Caco-2 (cell line): ENCODE measurements around the gene NASP. TPM values are rescaled to one million over a fixed set of nuclear protein-coding genes. Genes with fewer than 3 reads are reported as not detected.

Experiments
- Bru-seq: library from RNA; stranded (reverse); fragments of 400-500 nt; gene quantifications from one replicate; lab custom pipeline; 2021; lab: Mats Ljungman, UMichigan
- BruChase-seq, 2 experiments: library from RNA; stranded (reverse); fragments of 400-500 nt; gene quantifications; one replicate each; lab custom pipeline; 2021; lab: Mats Ljungman, UMichigan
- BruUV-seq: library from RNA; stranded (reverse); fragments of 400-500 nt; replicated peaks from 2 replicates; lab custom pipeline; 2021; lab: Mats Ljungman, UMichigan
- CTCF ChIA-PET: fragments of 300-600 bp; sonication (Branson Sonifier 250); formaldehyde crosslinking; loops from one replicate; lab custom pipeline; 2022; ENCODE audit warnings: antibody characterized with exemption; lab: Charles Lee
- POLR2A ChIA-PET: fragments of 300-600 bp; sonication (Branson Sonifier 250); formaldehyde crosslinking; loops from one replicate; lab custom pipeline; 2022; ENCODE audit warnings: antibody characterized with exemption; lab: Charles Lee
- DNase-seq, 2 experiments: peaks; one replicate each; pipeline versions ENCODE4 v3.0.0 to v3.0.0-alpha.2; 2020 to 2022
- H3K27me3 ChIP-seq: replicated peaks from 2 replicates; pipeline ENCODE4 v1.6.0; 2011; ENCODE audit warnings: low read length; ENCODE audit not compliant: control insufficient read depth, insufficient read depth
- H3K36me3 ChIP-seq: 2 replicates; pipeline ENCODE4 v1.5.1; 2011; ENCODE audit warnings: low read length; ENCODE audit not compliant: control insufficient read depth, insufficient read depth
- H3K4me1 ChIP-seq: fragments of 250-450 bp; sonication (Bioruptor Pico); 2 replicates; pipeline ENCODE4 v1.5.1; 2020; ENCODE audit warnings: mild to moderate bottlenecking
- H3K4me3 ChIP-seq: 2 replicates; pipeline ENCODE4 v1.5.1; 2011; ENCODE audit warnings: low read depth, mild to moderate bottlenecking, control low read depth, low read length
- H3K9me3 ChIP-seq: fragments of 250-450 bp; sonication (Bioruptor Pico); 2 replicates; pipeline ENCODE4 v1.5.1; 2020; ENCODE audit warnings: mild to moderate bottlenecking, moderate library complexity
- H3K27ac Mint-ChIP-seq: one replicate; pipeline ENCODE4 v1.8.0; 2022; ENCODE audit warnings: mixed read lengths; ENCODE audit not compliant: unreplicated experiment
- H3K27me3 Mint-ChIP-seq: one replicate; pipeline ENCODE4 v1.8.0; 2022; ENCODE audit warnings: mixed read lengths; ENCODE audit not compliant: insufficient read depth, unreplicated experiment
- H3K36me3 Mint-ChIP-seq: one replicate; pipeline ENCODE4 v1.8.0; 2022; ENCODE audit warnings: mild to moderate bottlenecking, mixed read lengths; ENCODE audit not compliant: insufficient read depth, unreplicated experiment
- H3K4me1 Mint-ChIP-seq: one replicate; pipeline ENCODE4 v1.8.0; 2022; ENCODE audit warnings: low read depth, mixed read lengths; ENCODE audit not compliant: unreplicated experiment
- H3K4me3 Mint-ChIP-seq: one replicate; pipeline ENCODE4 v1.8.0; 2022; ENCODE audit warnings: mild to moderate bottlenecking, moderate library complexity, mixed read lengths; ENCODE audit not compliant: unreplicated experiment
- H3K9me3 Mint-ChIP-seq: one replicate; pipeline ENCODE4 v1.8.0; 2022; ENCODE audit warnings: mixed read lengths; ENCODE audit not compliant: unreplicated experiment
- CTCF ChIP-seq, 2 experiments: fragments of 200-600 bp in 1 of 2; IDR thresholded peaks; 1 replicate in 1 of 2; 2 replicates in 1 of 2; pipeline versions ENCODE4 v1.5.1 to v1.8.0; 2011 to 2022; ENCODE audit warnings: antibody characterized with exemption in 1 of 2, control low read depth in 1 of 2, inconsistent platforms in 1 of 2, low read depth in 1 of 2, low read length in 1 of 2, mild to moderate bottlenecking in 1 of 2, moderate library complexity in 1 of 2; ENCODE audit not compliant: insufficient read depth in 1 of 2, severe bottlenecking in 1 of 2, unreplicated experiment in 1 of 2
- intact Hi-C: fragments of 100-400 bp; cut with micrococcal nuclease; formaldehyde crosslinking; loops from one replicate; pipeline ENCODE4 v1.10.0; 2022; ENCODE audit not compliant: unreplicated experiment
- long read RNA-seq: library from polyadenylated mRNA; stranded (forward); transcript quantifications from one replicate; pipeline ENCODE4 v2.0.0, GENCODE V29; 2022
- total RNA-seq: library from RNA; stranded (reverse); gene quantifications from 2 replicates; pipeline ENCODE4 v1.2.3, GENCODE V29; 2022

Gene NASP
- total RNA-seq, result 174 and 183 TPM in 2 replicates
- Bru-seq, nascent RNA, result percentile 95 among the genes with signal in this experiment
- percentile 96 among the genes with signal in this experiment for BruChase-seq, experiment 1, labeled RNA remaining after a 2-hour chase
- percentile 96 among the genes with signal in this experiment for BruChase-seq, experiment 2, labeled RNA remaining after a 6-hour chase
- long read RNA-seq, transcript NASP-201 (15 exons, 3,207 nt), result minor isoform, 38 of 168 reads
- long read RNA-seq, transcript NASP-202 (14 exons, 1,538 nt), result major isoform, 92 of 168 reads
- long read RNA-seq, partial matches to known transcripts, result 13 of 168 reads
- long read RNA-seq, other reads (novel, unspliced or antisense), result 22 of 168 reads

GRCh38 chr1:45583666-45584350 is at the start of gene NASP:
NASP (plus strand) TSS chr1:45584041; CDS start chr1:45584147, 106 bp downstream.
- H3K27me3 Mint-ChIP-seq, result no peaks in the 10 kb centered on the region

GRCh38 chr1:45535988-45536766 is 47.7 kb upstream of the NASP start:
- Mint-ChIP-seq H3K27ac (no peak overlapping the region), H3K4me1 (no peaks in the 10 kb centered on the region), H3K36me3 (no peaks in the 10 kb centered on the region), H3K4me3 (no peak overlapping the region), H3K27me3 (no peaks in the 10 kb centered on the region), H3K9me3 (no peaks in the 10 kb centered on the region)
- CTCF ChIA-PET, result no interaction called here
- Histone ChIP-seq H3K27me3 (no peaks in the 10 kb centered on the region), H3K9me3 (no peaks in the 10 kb centered on the region), H3K4me1 (no peaks in the 10 kb centered on the region), H3K36me3 (no peaks in the 10 kb centered on the region), H3K4me3 (no peak overlapping the region)
- POLR2A ChIA-PET, result interaction anchor here (1.4 kb wide), 1 partner anchor 15 kb away, joined by 3 read pairs; the partner anchor contains the start of gene PRDX1
- no peak for TF ChIP-seq CTCF (IDR thresholded peaks at IDR 0.05; ENCODE audit: insufficient read depth in 1 of 2, low read depth in 1 of 2, low read length in 1 of 2, severe bottlenecking in 1 of 2, unreplicated experiment in 1 of 2)
- intact Hi-C loops, result no loop called here
- no TSS peak for BruUV-seq
- DNase-seq, result no peak

More at GRCh38 chr1:45583666-45584350, at the start of gene NASP:
- peaks cover 33% of the 10 kb centered on the region for H3K36me3 Mint-ChIP-seq
- ChIA-PET POLR2A (interaction anchor here (0.8 to 1.3 kb wide), 8 partner anchors 33 to 280 kb away, joined by 3 to 9 read pairs (median 4); partner anchors contain the start of genes AKR1A1, GPBP1L1, PRDX1 and TESK2), CTCF (interaction anchor here (0.9 to 1.0 kb wide), 2 partner anchors 14 to 33 kb away, joined by 3 to 4 read pairs; partner anchors contain the start of gene AKR1A1)
- H3K4me1 Mint-ChIP-seq, result no peaks in the 10 kb centered on the region
- TSS peak; percentile 51 for BruUV-seq
- intact Hi-C loops, result loop anchor here (5.0 kb wide), 1 partner anchor 103 kb away; the partner anchor contains the start of genes GPBP1L1 and TMEM69
- H3K36me3 ChIP-seq, result no peaks in the 10 kb centered on the region
- no peaks in the 10 kb centered on the region for H3K27me3 ChIP-seq
- DNase-seq, result peak; percentile 85 to 90
- no peaks in the 10 kb centered on the region for H3K9me3 ChIP-seq
- H3K4me3 ChIP-seq, result peak within 1 kb of the TSS; percentile 86
- H3K4me3 Mint-ChIP-seq, result peak within 1 kb of the TSS; percentile 97
- H3K27ac Mint-ChIP-seq, result peak within 1 kb of the TSS; percentile 98
- TF ChIP-seq CTCF (IDR thresholded peaks at IDR 0.05; ENCODE audit: insufficient read depth in 1 of 2, low read depth in 1 of 2, low read length in 1 of 2, severe bottlenecking in 1 of 2, unreplicated experiment in 1 of 2), result no peak
- H3K4me1 ChIP-seq, result 0 out of 2 replicates have a peak, but pooled peaks cover 4% of the 10 kb centered on the region
- H3K9me3 Mint-ChIP-seq, result no peaks in the 10 kb centered on the region
